Neuronal stem cell (in vitro differentiated cells): Measurements from ENCODE around the gene CNTNAP5.
"Not testable (repeated sequence)": the region's sequence is repeated elsewhere in the genome, so short reads cannot be mapped to it uniquely, and the experiment has no call there.

Source experiments
- DNase-seq: peaks from one replicate; pipeline ENCODE4 v3.0.0-alpha.2; 2013; ENCODE audit warnings: low spot score
- H2AFZ ChIP-seq: one replicate; pipeline ENCODE4 v1.6.1; 2013; ENCODE audit warnings: mild to moderate bottlenecking, low read length, inconsistent platforms
- H2AK5ac ChIP-seq: 2 replicates; pipeline ENCODE4 v1.6.1; 2013; ENCODE audit warnings: low read depth, mild to moderate bottlenecking, inconsistent platforms, low read length, moderate library complexity, mixed read lengths
- H2BK120ac ChIP-seq: 2 replicates; pipeline ENCODE4 v1.6.1; 2013; ENCODE audit warnings: low read depth, mild to moderate bottlenecking, inconsistent platforms, low read length, moderate library complexity, mixed read lengths
- H2BK12ac ChIP-seq: one replicate; pipeline ENCODE4 v1.6.1; 2013; ENCODE audit warnings: low read length, inconsistent platforms
- H2BK15ac ChIP-seq: 2 replicates; pipeline ENCODE4 v1.6.1; 2013; ENCODE audit warnings: mild to moderate bottlenecking, low read length, inconsistent platforms, mixed read lengths
- H2BK5ac ChIP-seq: one replicate; pipeline ENCODE4 v1.6.1; 2013; ENCODE audit warnings: inconsistent platforms, mild to moderate bottlenecking, low read length, moderate library complexity
- H3K14ac ChIP-seq: one replicate; pipeline ENCODE4 v1.6.1; 2013; ENCODE audit warnings: low read length, inconsistent platforms
- H3K18ac ChIP-seq: 2 replicates; pipeline ENCODE4 v1.6.1; 2013; ENCODE audit warnings: low read length, inconsistent platforms
- H3K23ac ChIP-seq: 2 replicates; pipeline ENCODE4 v1.6.1; 2013; ENCODE audit warnings: low read depth, mild to moderate bottlenecking, mixed read lengths, low read length, inconsistent platforms; ENCODE audit not compliant: poor library complexity
- H3K27ac ChIP-seq: replicated peaks from 3 replicates; pipeline ENCODE4 v1.5.1; 2013; ENCODE audit warnings: low read length, inconsistent platforms
- H3K27me3 ChIP-seq, 3 experiments: 2 replicates each; pipeline ENCODE4 v1.6.1; 2013; ENCODE audit warnings: low read length in 3 of 3, mild to moderate bottlenecking in 2 of 3, inconsistent platforms in 1 of 3, low read depth in 1 of 3, mixed read lengths in 1 of 3, moderate library complexity in 1 of 3; ENCODE audit not compliant: control insufficient read depth in 3 of 3, insufficient read depth in 3 of 3
- H3K36me3 ChIP-seq, 2 donors: replicated peaks in 1 of 2; 2 replicates each; pipeline ENCODE4 v1.6.1; 2013; ENCODE audit warnings: low read length in 2 of 2; ENCODE audit not compliant: control insufficient read depth in 2 of 2, insufficient read depth in 2 of 2
- H3K4ac ChIP-seq: 2 replicates; pipeline ENCODE4 v1.6.1; 2013; ENCODE audit warnings: inconsistent platforms, mild to moderate bottlenecking, low read length, moderate library complexity
- H3K4me1 ChIP-seq, 2 donors: 1 replicate in 1 of 2; 2 replicates in 1 of 2; pipeline ENCODE4 v1.6.1; 2013; ENCODE audit warnings: low read length in 2 of 2, low read depth in 1 of 2; ENCODE audit not compliant: control insufficient read depth in 2 of 2, insufficient read depth in 1 of 2
- H3K4me2 ChIP-seq: one replicate; pipeline ENCODE4 v1.6.1; 2013; ENCODE audit warnings: mild to moderate bottlenecking, low read length, inconsistent platforms; ENCODE audit not compliant: insufficient read depth, poor library complexity, severe bottlenecking
- H3K4me3 ChIP-seq, 2 donors: 2 replicates each; pipeline ENCODE4 v1.5.1; 2013; ENCODE audit warnings: low read length in 2 of 2, mild to moderate bottlenecking in 2 of 2, inconsistent platforms in 1 of 2, moderate library complexity in 1 of 2
- H3K79me1 ChIP-seq: one replicate; pipeline ENCODE4 v1.6.1; 2013; ENCODE audit warnings: low read depth, mild to moderate bottlenecking, inconsistent platforms, low read length, moderate library complexity
- H3K9ac ChIP-seq: one replicate; pipeline ENCODE4 v1.6.1; 2013; ENCODE audit warnings: mild to moderate bottlenecking, low read depth, low read length, inconsistent platforms; ENCODE audit not compliant: poor library complexity
- H3K9me3 ChIP-seq, 2 donors: replicated peaks in 1 of 2; 2 replicates each; pipeline versions ENCODE3 to v1.6.1; 2013; ENCODE audit warnings: low read length in 2 of 2, mild to moderate bottlenecking in 2 of 2, inconsistent platforms in 1 of 2, low read depth in 1 of 2, mixed read lengths in 1 of 2, moderate library complexity in 1 of 2; ENCODE audit not compliant: control insufficient read depth in 2 of 2, insufficient read depth in 1 of 2
- H4K8ac ChIP-seq: one replicate; pipeline ENCODE4 v1.6.1; 2013; ENCODE audit warnings: low read depth, mild to moderate bottlenecking, inconsistent platforms, low read length, moderate library complexity
- H4K91ac ChIP-seq: one replicate; pipeline ENCODE4 v1.6.1; 2013; ENCODE audit warnings: low read length, low read depth, mild to moderate bottlenecking, inconsistent platforms; ENCODE audit not compliant: poor library complexity
- WGBS, 2 donors: extraction: QIAGEN DNeasy Blood & Tissue Kit; methylation state at CpG; one replicate each; pipeline ENCODE4 v1.1.7; 2013; ENCODE audit warnings: missing lambda C conversion rate in 2 of 2, mixed read lengths in 1 of 2; ENCODE audit not compliant: insufficient read length in 2 of 2, insufficient replicate concordance in 1 of 2; ENCODE audit errors: extremely low coverage in 2 of 2; 5-methylcytosine and 5-hydroxymethylcytosine counted together

The CNTNAP5 gene

DNA sequence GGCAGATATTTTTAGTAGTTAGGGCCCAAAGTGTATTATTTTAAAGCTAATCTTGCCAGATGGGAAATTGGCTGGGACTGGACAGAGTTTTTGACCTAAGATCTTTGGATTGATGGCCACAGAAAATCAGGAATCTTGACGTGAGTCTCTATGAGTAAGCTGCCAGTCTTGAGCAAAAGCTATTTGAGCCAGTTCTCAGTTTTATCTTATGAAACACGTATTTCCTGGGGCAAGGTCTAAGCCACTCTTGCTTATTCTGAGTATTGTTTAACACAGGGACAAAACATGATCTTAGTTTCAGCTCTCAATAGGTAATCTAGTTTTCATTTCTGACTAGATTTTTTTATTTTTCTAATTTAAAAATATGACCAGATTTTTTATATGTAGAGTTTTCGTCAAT lies 329.4 kb downstream of the CNTNAP5 start:
- Histone ChIP-seq H3K4ac (no peak overlapping the region), H4K91ac (no peak overlapping the region), H2BK120ac (no peak overlapping the region), H3K18ac (no peak overlapping the region), H3K4me3 (no peak overlapping the region), H2AK5ac (no peak overlapping the region), H3K79me1 (no peaks in the 10 kb centered on the region), H2AFZ (no peak overlapping the region), H3K36me3 (no peaks in the 10 kb centered on the region), H2BK12ac (no peak overlapping the region), H2BK15ac (no peak overlapping the region), H3K9ac (no peak overlapping the region), H2BK5ac (no peak overlapping the region), H3K4me2 (no peak overlapping the region), H3K4me1 (no peaks in the 10 kb centered on the region), H3K9me3 (no peaks in the 10 kb centered on the region), H3K23ac (no peak overlapping the region), H3K14ac (no peak overlapping the region), H3K27me3 (no peaks in the 10 kb centered on the region), H4K8ac (no peak overlapping the region), H3K27ac (no peak overlapping the region)
- no CpG with 5 or more reads among the region's 3 CpGs for WGBS, 2 donors
- DNase-seq = no peak

DNA sequence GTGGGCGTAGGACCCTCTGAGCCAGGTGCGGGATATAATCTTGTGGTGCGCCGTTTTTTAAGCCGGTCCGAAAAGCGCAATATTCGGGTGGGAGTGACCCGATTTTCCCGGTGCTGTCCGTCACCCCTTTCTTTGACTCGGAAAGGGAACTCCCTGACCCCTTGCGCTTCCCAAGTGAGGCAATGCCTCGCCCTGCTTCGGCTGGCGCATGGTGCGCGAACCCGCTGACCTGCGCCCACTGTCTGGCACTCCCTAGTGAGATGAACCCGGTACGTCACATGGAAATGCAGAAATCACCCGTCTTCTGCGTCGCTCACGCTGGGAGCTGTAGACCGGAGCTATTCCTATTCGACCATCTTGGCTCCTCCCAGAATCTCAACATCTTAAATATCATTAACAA lies 336.9 kb downstream of the CNTNAP5 start:
- H3K23ac ChIP-seq, H2BK15ac ChIP-seq, H4K8ac ChIP-seq, H3K4ac ChIP-seq, H3K4me2 ChIP-seq, H2BK12ac ChIP-seq, H3K18ac ChIP-seq, H2AK5ac ChIP-seq, H2AFZ ChIP-seq, H3K36me3 ChIP-seq, H2BK120ac ChIP-seq, H3K9ac ChIP-seq, H3K27me3 ChIP-seq, H2BK5ac ChIP-seq, DNase-seq, H3K4me1 ChIP-seq, H3K79me1 ChIP-seq, H3K27ac ChIP-seq, H3K4me3 ChIP-seq, H3K14ac ChIP-seq, H4K91ac ChIP-seq, H3K9me3 ChIP-seq: not testable (repeated sequence)
- no CpG with 5 or more reads among the region's 28 CpGs for WGBS, 2 donors

DNA sequence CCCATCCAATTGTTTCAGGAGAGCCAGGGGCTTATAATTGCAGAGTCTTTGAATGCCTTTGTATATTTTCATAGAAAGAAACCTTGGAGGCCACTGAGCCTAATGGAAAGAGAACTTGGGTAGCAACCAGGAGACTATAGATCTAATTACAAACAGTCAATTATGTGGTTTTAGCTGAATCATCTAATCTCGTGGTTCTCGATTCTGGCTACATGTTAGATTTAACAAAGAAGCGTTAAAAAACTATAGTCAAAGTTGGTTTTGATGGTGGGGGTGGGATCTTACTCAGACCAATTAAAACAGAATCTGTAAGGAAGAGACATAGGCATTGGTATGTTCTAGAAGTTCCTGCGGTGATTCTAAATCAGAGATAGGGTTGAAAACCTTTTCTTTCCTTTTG lies 344.1 kb downstream of the CNTNAP5 start:
- Histone ChIP-seq H2BK120ac (no peak overlapping the region), H3K27ac (no peak overlapping the region), H2BK12ac (no peak overlapping the region), H2BK5ac (no peak overlapping the region), H3K23ac (no peak overlapping the region), H4K8ac (no peak overlapping the region), H3K79me1 (no peaks in the 10 kb centered on the region), H2AFZ (no peak overlapping the region), H4K91ac (no peak overlapping the region), H2BK15ac (no peak overlapping the region), H3K27me3 (peaks cover 0 to 2% (median 0%) of the 10 kb centered on the region in 3 experiments), H3K18ac (no peak overlapping the region), H3K4me2 (no peak overlapping the region), H3K36me3 (no peaks in the 10 kb centered on the region), H3K4me3 (no peak overlapping the region), H3K9me3 (no peaks in the 10 kb centered on the region), H3K9ac (no peak overlapping the region), H3K14ac (no peak overlapping the region), H2AK5ac (no peak overlapping the region), H3K4ac (no peak overlapping the region), H3K4me1 (no peaks in the 10 kb centered on the region)
- no CpG with 5 or more reads among the region's 4 CpGs for WGBS, 2 donors
- no peak for DNase-seq

DNA sequence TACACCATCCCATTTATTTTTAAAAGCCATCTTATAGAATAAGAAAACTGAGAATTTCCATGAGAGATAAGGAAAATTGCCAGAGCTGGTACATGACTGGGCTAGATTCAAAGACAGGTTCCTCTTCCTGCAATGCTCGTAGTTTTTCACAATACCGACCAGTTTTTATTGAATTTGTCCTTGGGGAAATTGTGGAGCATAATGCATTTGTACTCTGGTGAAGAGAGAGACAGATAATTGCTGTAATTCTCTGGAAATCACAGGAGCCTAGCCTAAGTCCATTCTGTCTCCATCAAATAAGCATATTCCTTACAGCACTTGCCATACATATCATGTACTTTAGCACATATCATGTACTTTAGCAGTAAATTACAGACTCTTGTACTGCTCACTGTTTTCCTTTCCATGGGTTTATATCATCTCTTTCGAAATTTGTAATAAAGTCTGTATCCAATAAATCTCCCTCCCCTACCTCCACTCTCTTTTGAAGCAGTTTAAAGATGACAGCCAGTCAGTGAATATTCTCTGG lies 355.2 kb downstream of the CNTNAP5 start:
- DNase-seq = no peak
- H3K14ac ChIP-seq = no peak overlapping the region
- H3K4me3 ChIP-seq = no peak overlapping the region
- H3K27me3 ChIP-seq = no peaks in the 10 kb centered on the region
- no CpG with 5 or more reads among the region's 3 CpGs for WGBS, 2 donors
- no peak overlapping the region for H2BK12ac ChIP-seq
- H2AK5ac ChIP-seq = no peak overlapping the region
- H4K91ac ChIP-seq = no peak overlapping the region
- H3K9ac ChIP-seq = no peak overlapping the region
- no peaks in the 10 kb centered on the region for H3K79me1 ChIP-seq
- peaks cover 0 to 2% of the 10 kb centered on the region in 2 donors for H3K9me3 ChIP-seq
- no peak overlapping the region for H3K4ac ChIP-seq
- no peak overlapping the region for H3K23ac ChIP-seq
- H4K8ac ChIP-seq = no peak overlapping the region
- H3K4me1 ChIP-seq = no peaks in the 10 kb centered on the region
- no peak overlapping the region for H2BK15ac ChIP-seq
- H3K18ac ChIP-seq = no peak overlapping the region
- H3K36me3 ChIP-seq = no peaks in the 10 kb centered on the region
- no peak overlapping the region for H2AFZ ChIP-seq
- H3K4me2 ChIP-seq = no peak overlapping the region
- H2BK120ac ChIP-seq = no peak overlapping the region
- no peak overlapping the region for H3K27ac ChIP-seq
- no peak overlapping the region for H2BK5ac ChIP-seq
